A673 (cell line): ENCODE results near the gene TEAD3. TPM values are rescaled to one million over a fixed set of nuclear protein-coding genes. Genes with fewer than 3 reads are reported as not detected.

Experiments
- BruUV-seq: library from RNA; stranded (reverse); fragments of 400-500 nt; replicated peaks from 2 replicates; lab custom pipeline; 2021; lab: Mats Ljungman, UMichigan
- CTCF ChIA-PET: fragments of 300-600 bp; sonication (Branson Sonifier 250); formaldehyde crosslinking; loops from one replicate; lab custom pipeline; 2022; ENCODE audit warnings: antibody characterized with exemption; lab: Charles Lee
- POLR2A ChIA-PET: fragments of 300-600 bp; sonication (Branson Sonifier 250); formaldehyde crosslinking; loops from one replicate; lab custom pipeline; 2022; ENCODE audit warnings: antibody characterized with exemption; ENCODE audit not compliant: low non-redundant PET; lab: Charles Lee
- DNase-seq: peaks from one replicate; pipeline ENCODE4 v3.0.0-alpha.2; 2015; ENCODE audit warnings: low spot score
- H3K27ac ChIP-seq: fragments of 200-600 bp; sonication (generic); 2 replicates; pipeline ENCODE4 v1.5.1; 2016; ENCODE audit warnings: mixed run types, low read depth, mild to moderate bottlenecking, mixed read lengths, antibody characterized with exemption, low read length; ENCODE audit not compliant: poor library complexity, severe bottlenecking
- H3K27me3 ChIP-seq: fragments of 200-600 bp; sonication (generic); replicated peaks from 2 replicates; pipeline ENCODE4 v1.6.1; 2017; ENCODE audit warnings: mixed run types, low read depth, mild to moderate bottlenecking, mixed read lengths, antibody characterized with exemption, low read length; ENCODE audit not compliant: insufficient read depth, poor library complexity
- H3K36me3 ChIP-seq: fragments of 200-600 bp; sonication (generic); 2 replicates; pipeline ENCODE4 v1.6.1; 2016; ENCODE audit warnings: mixed run types, mild to moderate bottlenecking, mixed read lengths, antibody characterized with exemption, low read length; ENCODE audit not compliant: insufficient read depth, poor library complexity, severe bottlenecking
- H3K4me1 ChIP-seq: fragments of 200-600 bp; sonication (generic); 2 replicates; pipeline ENCODE4 v1.6.1; 2017; ENCODE audit warnings: mixed run types, mild to moderate bottlenecking, mixed read lengths, antibody characterized with exemption, low read length; ENCODE audit not compliant: insufficient read depth, poor library complexity, severe bottlenecking
- H3K4me3 ChIP-seq: fragments of 200-600 bp; sonication (generic); 2 replicates; pipeline ENCODE4 v1.5.1; 2016; ENCODE audit warnings: low read depth, mixed run types, mild to moderate bottlenecking, mixed read lengths, low read length; ENCODE audit not compliant: poor library complexity, severe bottlenecking
- H3K9me3 ChIP-seq: fragments of 200-600 bp; sonication (generic); 2 replicates; pipeline ENCODE4 v1.6.1; 2016; ENCODE audit warnings: mixed run types, low read depth, mild to moderate bottlenecking, mixed read lengths, antibody characterized with exemption, low read length; ENCODE audit not compliant: poor library complexity, severe bottlenecking
- EZH2 ChIP-seq: fragments of 200-600 bp; sonication (generic); IDR thresholded peaks from 2 replicates; pipeline ENCODE4 v1.6.1; 2017; ENCODE audit warnings: borderline replicate concordance, low read depth, mild to moderate bottlenecking, mixed read lengths, antibody characterized with exemption, low read length; ENCODE audit not compliant: poor library complexity, severe bottlenecking
- intact Hi-C: fragments of 100-400 bp; cut with micrococcal nuclease; formaldehyde crosslinking; loops from one replicate; pipeline ENCODE4 v1.10.0; 2022; ENCODE audit not compliant: unreplicated experiment
- total RNA-seq: library from RNA; stranded (reverse); gene quantifications from 2 replicates; pipeline ENCODE4 v1.2.3, GENCODE V29; 2021
- TF ChIP-seq, protein P1 (sequence below): fragments of 300-800, 200-600 bp; sonication (generic); conservative IDR thresholded peaks from 2 replicates; pipeline ENCODE4 v1.5.1; 2017; ENCODE audit warnings: low read depth, mild to moderate bottlenecking, antibody characterized with exemption, low read length, moderate library complexity, mixed read lengths

Gene TEAD3
- total RNA-seq, 1 experiment from 2014 or later: 10.3 TPM

DNA sequence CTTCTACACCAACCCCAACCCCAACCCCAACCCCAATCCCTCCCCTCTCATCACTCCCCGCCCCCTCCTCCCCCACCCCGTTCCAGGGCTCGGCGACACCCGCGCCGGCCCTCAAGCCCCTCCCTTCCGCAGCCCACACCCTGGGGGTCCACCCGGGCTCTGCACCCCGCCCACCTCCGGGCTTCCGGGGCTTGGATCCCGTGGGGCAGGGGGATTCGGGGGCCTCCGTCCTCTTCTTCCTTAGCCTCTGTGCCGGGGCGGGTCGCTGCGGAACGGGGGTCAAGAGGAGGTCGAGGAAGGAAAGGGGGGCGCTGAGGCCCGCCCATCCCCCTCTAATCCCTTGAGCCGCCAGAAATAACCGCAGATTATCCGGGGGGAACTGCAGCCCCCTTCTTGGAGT is 15.1 kb upstream of the TEAD3 start:
- Histone ChIP-seq H3K4me1 (no peaks in the 10 kb centered on the region), H3K27ac (no peak overlapping the region), H3K36me3 (no peaks in the 10 kb centered on the region), H3K9me3 (no peaks in the 10 kb centered on the region), H3K4me3 (peak overlapping the region; percentile 23), H3K27me3 (no peaks in the 10 kb centered on the region)
- TF ChIP-seq, protein P1, sequence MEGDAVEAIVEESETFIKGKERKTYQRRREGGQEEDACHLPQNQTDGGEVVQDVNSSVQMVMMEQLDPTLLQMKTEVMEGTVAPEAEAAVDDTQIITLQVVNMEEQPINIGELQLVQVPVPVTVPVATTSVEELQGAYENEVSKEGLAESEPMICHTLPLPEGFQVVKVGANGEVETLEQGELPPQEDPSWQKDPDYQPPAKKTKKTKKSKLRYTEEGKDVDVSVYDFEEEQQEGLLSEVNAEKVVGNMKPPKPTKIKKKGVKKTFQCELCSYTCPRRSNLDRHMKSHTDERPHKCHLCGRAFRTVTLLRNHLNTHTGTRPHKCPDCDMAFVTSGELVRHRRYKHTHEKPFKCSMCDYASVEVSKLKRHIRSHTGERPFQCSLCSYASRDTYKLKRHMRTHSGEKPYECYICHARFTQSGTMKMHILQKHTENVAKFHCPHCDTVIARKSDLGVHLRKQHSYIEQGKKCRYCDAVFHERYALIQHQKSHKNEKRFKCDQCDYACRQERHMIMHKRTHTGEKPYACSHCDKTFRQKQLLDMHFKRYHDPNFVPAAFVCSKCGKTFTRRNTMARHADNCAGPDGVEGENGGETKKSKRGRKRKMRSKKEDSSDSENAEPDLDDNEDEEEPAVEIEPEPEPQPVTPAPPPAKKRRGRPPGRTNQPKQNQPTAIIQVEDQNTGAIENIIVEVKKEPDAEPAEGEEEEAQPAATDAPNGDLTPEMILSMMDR: no peak
- TF ChIP-seq EZH2: no peak
- no TSS peak for BruUV-seq
- ChIA-PET POLR2A (no interaction called here), CTCF (no interaction called here)
- DNase-seq: no peak
- intact Hi-C loops: no loop called here

DNA sequence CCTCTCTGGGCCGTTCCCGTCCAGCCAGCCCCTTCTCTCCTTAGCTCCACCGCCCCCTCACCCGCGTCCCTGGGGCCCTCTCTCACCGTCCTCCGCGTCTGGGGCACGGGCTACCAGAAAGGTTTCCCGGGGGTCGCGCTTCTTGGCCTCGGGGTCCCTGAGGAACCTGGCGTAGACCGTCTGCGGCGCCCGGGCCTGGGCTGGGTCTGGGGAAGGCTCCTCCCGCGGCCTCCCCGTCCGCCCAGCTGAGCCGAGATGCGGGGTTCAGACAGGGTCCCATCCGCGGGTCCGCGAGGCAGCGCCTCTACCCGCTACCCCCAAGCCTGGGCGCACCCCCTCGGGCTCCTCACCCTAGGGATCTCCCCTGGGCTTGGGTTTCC is 14.7 kb upstream of the TEAD3 start:
- TF ChIP-seq EZH2: no peak
- TF ChIP-seq, protein P1: no peak
- Histone ChIP-seq H3K36me3 (no peaks in the 10 kb centered on the region), H3K27me3 (no peaks in the 10 kb centered on the region), H3K27ac (no peak overlapping the region), H3K9me3 (no peaks in the 10 kb centered on the region), H3K4me3 (no peak overlapping the region), H3K4me1 (no peaks in the 10 kb centered on the region)
- no peak for DNase-seq
- POLR2A ChIA-PET: no interaction called here
- intact Hi-C loops: no loop called here
- no TSS peak for BruUV-seq
- CTCF ChIA-PET: no interaction called here

DNA sequence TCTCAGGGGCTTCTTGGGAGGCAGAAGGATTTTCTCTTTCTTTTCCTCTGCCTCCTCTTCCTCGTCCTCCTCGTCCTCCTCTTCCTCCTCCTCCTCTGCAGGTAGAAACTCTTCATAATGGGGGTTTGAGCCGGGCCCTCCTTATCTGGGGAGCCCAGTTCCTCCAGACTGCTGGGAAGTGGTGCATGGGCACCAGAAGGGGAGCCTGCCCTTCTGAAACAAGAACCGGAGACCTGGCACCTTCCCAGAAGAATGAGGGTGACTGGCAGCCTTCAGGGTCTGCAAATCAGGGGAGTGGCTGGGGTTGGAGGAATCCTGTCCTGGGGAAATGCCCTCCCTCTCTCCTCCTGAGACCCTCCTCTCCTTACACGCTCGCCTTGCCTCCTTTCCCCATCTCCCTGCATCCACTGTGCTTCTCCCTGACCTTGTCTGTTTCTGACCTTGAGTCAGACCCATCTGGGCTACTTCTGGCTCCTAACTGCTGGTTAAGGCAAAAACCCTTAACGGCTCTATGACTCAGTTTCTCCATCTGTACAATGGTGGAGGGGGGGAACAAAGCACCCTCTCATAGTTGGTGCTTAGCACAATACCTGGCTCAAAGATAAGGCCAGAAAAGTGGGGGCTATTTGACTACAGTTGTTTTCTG is 14.2 kb upstream of the TEAD3 start:
- intact Hi-C loops: no loop called here
- CTCF ChIA-PET: no interaction called here
- no peak for TF ChIP-seq EZH2
- TF ChIP-seq, protein P1: no peak
- Histone ChIP-seq H3K9me3 (no peaks in the 10 kb centered on the region), H3K4me3 (no peak overlapping the region), H3K4me1 (no peaks in the 10 kb centered on the region), H3K36me3 (no peaks in the 10 kb centered on the region), H3K27me3 (no peaks in the 10 kb centered on the region), H3K27ac (no peak overlapping the region)
- BruUV-seq: no TSS peak
- DNase-seq: no peak
- POLR2A ChIA-PET: no interaction called here
